ENCODE results near the gene HOTAIR. TPM values are rescaled to one million over a fixed set of nuclear protein-coding genes. Genes with fewer than 3 reads are reported as not detected.

Gene HOTAIR
- total and polyA plus RNA-seq, 8 donors = not detected

DNA sequence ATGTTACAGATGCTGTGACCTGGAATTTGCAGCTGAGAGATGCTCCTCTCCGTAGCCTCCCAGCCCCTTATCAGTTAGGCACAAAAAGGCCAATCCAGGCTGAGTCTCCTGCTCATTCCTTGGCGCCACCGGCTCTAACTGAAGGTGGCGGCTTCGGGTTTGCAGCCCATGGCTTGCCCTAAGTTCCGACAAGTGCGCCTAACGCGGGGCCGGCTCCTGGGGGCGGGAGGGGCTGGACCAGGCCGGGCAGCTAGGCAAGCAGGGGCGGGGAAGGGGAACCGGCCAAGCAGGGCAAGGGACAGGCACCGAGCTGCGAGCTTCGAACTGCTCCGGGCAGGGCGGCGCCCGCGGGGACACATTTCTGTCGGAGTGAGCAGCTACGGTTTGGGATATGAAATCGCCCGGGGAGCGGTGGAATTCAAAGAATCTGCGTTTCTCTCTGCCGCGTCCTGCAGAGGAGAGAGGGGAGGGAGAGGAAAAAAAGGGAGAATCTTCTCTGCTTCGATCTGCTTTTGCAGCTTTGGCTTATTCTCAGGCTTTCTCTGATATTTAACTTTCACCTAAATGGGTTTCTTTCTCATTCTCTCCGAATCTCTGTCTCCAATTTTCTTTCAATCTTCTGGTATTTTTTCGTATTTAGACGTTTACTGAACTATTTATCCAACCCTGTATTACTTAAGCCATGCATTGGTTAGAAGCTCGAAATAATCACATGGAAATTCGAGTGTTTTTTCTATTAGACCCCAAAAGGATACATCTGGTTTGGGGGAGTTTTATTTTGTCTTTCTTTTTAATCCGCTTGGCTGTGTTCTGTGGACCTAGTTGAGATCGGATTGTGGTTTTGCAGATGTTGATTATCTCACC is 21.7 kb downstream of the HOTAIR start:
- Histone ChIP-seq H3K36me3 (no peaks in the 10 kb centered on the region), H3K9me3 (peaks cover 0 to 10% (median 0%) of the 10 kb centered on the region in 4 donors), H3K27me3 (peaks cover 81 to 100% (median 100%) of the 10 kb centered on the region in 3 donors), H3K4me3 (no peak overlapping the region), H3K4me1 (peaks cover 8 to 51% (median 18%) of the 10 kb centered on the region in 4 donors), H3K27ac (no peak overlapping the region)
- intact Hi-C loops (cut with DNase I; ENCODE audit: low total_unique reads) = no loop called here
- no peak for TF ChIP-seq EP300 (IDR thresholded peaks at IDR 0.05)
- no peak for TF ChIP-seq POLR2AphosphoS5 (IDR thresholded peaks at IDR 0.05)
- TF ChIP-seq CTCF (IDR thresholded peaks at IDR 0.05) = no peak
- TF ChIP-seq POLR2A (IDR thresholded peaks at IDR 0.05) = no peak
- DNase-seq = no peak
- WGBS, 5 donors = 7 to 8% (median 7%) methylated on average over 32 to 38 of the region's 38 CpGs

DNA sequence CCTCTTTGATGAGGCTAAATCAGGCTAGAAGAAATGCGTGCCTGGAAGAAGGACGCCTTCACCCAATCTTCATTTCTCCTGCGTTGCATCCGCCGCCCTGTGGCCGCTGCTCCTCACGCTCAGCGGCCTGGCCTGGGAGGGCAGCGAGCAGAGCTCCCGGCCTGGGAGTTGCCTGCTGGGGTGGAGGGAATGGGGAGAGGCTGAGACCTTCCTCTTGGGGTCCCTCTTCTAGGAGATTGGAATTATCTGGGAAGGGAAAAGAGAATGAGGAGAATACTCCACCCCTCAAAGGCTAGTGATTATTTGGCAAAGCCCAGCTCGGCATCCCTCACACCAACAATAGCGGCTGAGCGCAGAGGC is 22.4 kb downstream of the HOTAIR start:
- no peak for DNase-seq
- H3K9me3 ChIP-seq = peaks cover 0 to 10% (median 0%) of the 10 kb centered on the region in 4 donors
- 6 to 20% (median 14%) methylated on average over 13 of the region's 13 CpGs for WGBS, 5 donors
- no peaks in the 10 kb centered on the region for H3K36me3 ChIP-seq
- H3K4me3 ChIP-seq = no peak overlapping the region
- intact Hi-C loops (cut with DNase I; ENCODE audit: low total_unique reads) = no loop called here
- H3K27me3 ChIP-seq = peaks cover 75 to 100% (median 100%) of the 10 kb centered on the region in 3 donors
- peaks cover 8 to 51% (median 18%) of the 10 kb centered on the region in 4 donors for H3K4me1 ChIP-seq
- no peak overlapping the region for H3K27ac ChIP-seq
- TF ChIP-seq POLR2AphosphoS5 (IDR thresholded peaks at IDR 0.05) (no peak), POLR2A (IDR thresholded peaks at IDR 0.05) (no peak), CTCF (IDR thresholded peaks at IDR 0.05) (no peak), EP300 (IDR thresholded peaks at IDR 0.05) (no peak)

- Histone ChIP-seq H3K4me1 (peaks cover 8 to 51% (median 18%) of the 10 kb centered on the region in 4 donors), H3K4me3 (no peak overlapping the region), H3K36me3 (no peaks in the 10 kb centered on the region), H3K27me3 (peaks cover 69 to 100% (median 98%) of the 10 kb centered on the region in 3 donors), H3K9me3 (peaks cover 0 to 10% (median 0%) of the 10 kb centered on the region in 4 donors), H3K27ac (no peak overlapping the region)
- TF ChIP-seq EP300 (IDR thresholded peaks at IDR 0.05) (no peak), CTCF (IDR thresholded peaks at IDR 0.05) (no peak), POLR2AphosphoS5 (IDR thresholded peaks at IDR 0.05) (no peak), POLR2A (IDR thresholded peaks at IDR 0.05) (no peak)
- no peak for DNase-seq
- intact Hi-C loops (cut with DNase I; ENCODE audit: low total_unique reads) = no loop called here
- WGBS, 5 donors = 4 to 9% (median 5%) methylated on average over 31 to 47 of the region's 47 CpGs
These were observed 23.0 kb downstream of the HOTAIR start for GRCh38 chr12:53951577-53952334.

- intact Hi-C loops (cut with DNase I; ENCODE audit: low total_unique reads) = no loop called here
- Histone ChIP-seq H3K4me3 (no peak overlapping the region), H3K27me3 (peaks cover 62 to 100% (median 98%) of the 10 kb centered on the region in 3 donors), H3K36me3 (no peaks in the 10 kb centered on the region), H3K27ac (no peak overlapping the region), H3K9me3 (peaks cover 0 to 10% (median 0%) of the 10 kb centered on the region in 4 donors), H3K4me1 (peaks cover 8 to 45% (median 18%) of the 10 kb centered on the region in 4 donors)
- TF ChIP-seq CTCF (IDR thresholded peaks at IDR 0.05) (no peak), POLR2AphosphoS5 (IDR thresholded peaks at IDR 0.05) (no peak), POLR2A (IDR thresholded peaks at IDR 0.05) (no peak), EP300 (IDR thresholded peaks at IDR 0.05) (no peak)
- 3 to 11% (median 5%) methylated on average over 20 to 34 of the region's 34 CpGs for WGBS, 5 donors
- DNase-seq = no peak
These were observed 23.8 kb downstream of the HOTAIR start for GRCh38 chr12:53950789-53951576.

Data from stomach (tissue), 9 donors.